Islet precursor cell (in vitro differentiated cells): ENCODE measurements around the gene NUDT22.

Source experiments
- DNase-seq: peaks from one replicate; pipeline ENCODE4 v3.0.0-alpha.2; 2018

The NUDT22 gene

DNA sequence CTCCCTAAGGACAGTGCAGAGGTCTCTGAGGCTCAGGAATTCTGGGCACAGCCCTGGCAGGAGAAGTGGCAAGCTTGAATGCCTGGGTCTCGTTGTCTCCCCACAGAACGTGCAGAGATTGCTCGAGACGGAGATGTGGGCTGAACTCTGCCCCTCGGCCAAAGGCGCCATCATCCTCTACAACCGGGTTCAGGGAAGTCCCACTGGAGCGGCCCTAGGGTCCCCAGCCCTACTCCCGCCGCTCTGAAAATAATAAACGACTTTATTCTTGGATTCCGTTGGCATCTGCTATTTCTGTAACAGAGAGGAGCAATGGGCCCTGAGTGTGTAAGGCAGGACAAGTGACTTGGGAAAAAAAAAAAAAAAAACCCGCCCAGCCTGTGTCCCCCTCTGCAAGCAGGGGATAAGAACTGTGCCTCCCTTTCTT lies 3.7 kb downstream of the NUDT22 start:
- DNase-seq, result no peak

DNA sequence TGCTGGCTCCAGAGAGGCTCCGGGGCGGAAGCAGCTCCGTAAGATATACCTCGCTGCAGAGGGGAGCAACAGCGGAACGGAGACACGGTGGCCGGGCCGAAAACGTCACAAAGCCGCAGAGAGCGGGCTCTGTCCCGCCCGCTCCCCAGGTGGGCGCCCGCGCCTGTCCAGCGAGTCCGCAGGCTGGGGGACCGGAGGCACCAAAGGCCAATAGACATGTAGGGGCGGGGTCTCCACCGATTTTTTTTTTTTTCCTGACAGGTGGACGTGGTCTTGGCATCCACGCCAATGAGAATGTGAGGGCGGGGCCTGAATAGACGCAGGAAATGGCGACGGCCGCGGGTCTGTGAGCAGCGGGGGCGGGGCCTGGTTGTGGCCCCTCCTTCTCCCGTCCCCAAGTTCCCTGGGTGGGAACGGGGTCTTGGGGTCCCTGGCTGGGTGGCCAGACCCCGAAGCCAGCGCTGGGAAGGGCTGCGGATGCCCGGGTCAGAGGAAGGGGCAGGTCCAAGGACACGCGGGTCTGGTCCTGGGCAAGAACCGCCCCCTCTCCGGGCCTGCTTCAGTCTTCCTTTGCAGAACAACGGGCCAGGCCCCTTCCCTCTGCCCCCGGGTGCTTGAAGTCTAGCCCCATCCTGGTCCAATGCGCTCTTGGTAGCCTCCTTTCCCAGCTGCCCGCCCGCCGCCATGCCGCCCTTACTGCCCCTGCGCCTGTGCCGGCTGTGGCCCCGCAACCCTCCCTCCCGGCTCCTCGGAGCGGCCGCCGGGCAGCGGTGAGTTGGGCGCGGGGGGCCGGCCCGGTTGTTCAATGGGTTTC lies 4.3 kb downstream of the NUDT22 start, which contains the start of gene DNAJC4:
Gene DNAJC4 (plus strand): TSS at position 378 of the 814 bp plus-strand sequence. CDS start 307 bp downstream, at position 685.
- DNase-seq, result peak; percentile 97

DNA sequence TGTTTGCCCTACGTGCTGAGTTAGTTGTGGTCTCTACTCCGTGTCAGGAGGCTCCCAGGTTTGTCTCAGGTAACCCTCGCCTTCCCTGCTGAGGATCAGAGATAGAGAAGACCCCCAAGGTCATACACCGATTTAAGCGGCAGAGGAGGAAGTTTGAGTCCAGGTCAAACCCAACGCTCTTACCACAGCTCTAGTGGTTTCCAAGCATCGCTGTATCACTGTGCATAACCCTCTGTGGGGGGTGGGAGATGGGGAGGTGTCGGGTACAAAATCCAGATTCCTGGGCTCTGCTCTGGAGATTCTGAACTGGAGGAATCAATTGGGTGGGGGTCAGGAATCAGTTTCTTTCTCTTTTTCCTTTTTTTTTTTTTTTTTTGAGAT lies 4.9 kb downstream of the NUDT22 start:
- DNase-seq, result no peak

DNA sequence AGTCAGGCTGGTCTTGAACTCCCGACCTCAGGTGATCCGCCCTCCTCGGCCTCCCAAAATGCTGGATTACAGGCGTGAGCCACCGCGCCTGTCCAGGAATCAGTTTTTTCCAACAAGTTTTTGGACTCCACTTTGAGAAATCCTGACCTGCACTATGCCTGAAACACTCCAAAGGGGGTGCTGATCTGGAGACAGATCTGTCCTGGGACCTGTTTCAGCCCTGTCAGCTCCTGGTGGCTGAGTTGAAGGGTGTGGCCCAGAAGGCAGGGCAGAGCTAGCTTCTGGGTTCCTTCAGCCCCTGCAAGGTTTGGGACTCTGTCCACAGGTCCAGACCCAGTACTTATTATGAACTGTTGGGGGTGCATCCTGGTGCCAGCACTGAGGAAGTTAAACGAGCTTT lies 5.5 kb downstream of the NUDT22 start:
- no peak for DNase-seq

DNA sequence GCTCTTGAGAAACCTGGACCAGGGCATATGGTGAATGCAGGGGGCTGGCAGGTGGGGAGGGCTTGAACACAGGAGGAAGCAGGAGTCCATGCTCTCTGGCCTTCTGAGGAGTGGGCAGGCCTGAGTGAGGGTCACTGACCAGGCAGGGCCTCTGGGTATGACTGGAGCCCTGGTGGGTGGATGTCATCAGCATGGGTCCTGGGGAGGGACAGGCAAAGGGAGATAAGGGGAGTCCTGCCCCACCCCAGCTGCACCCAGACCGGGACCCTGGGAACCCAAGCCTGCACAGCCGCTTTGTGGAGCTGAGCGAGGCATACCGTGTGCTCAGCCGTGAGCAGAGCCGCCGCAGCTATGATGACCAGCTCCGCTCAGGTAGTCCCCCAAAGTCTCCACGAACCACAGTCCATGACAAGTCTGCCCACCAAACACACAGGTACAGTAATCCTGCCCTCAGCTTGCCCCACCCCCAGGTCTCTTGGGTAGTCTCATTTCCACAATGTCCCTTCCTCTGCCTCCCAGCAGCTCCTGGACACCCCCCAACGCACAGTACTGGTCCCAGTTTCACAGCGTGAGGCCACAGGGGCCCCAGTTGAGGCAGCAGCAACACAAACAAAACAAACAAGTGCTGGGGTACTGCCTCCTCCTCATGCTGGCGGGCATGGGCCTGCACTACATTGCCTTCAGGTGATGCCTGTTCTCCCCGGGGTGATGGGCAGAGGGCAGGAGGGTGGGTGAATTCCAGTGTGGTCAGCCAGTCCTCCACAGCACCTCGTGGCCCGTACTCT lies 6.3 kb downstream of the NUDT22 start:
- no peak for DNase-seq

- DNase-seq, result no peak
These were observed 6.9 kb downstream of the NUDT22 start for GRCh38 chr11:64232967-64233315.

GRCh38 chr11:64233913-64234586 lies 8.0 kb downstream of the NUDT22 start, which contains the start of gene VEGFB:
VEGFB (plus strand) TSS chr11:64234584; CDS start chr11:64234834, 250 bp downstream.
- peak; percentile 75 for DNase-seq

GRCh38 chr11:64234647-64235379 lies 8.7 kb downstream of the NUDT22 start:
- DNase-seq, result no peak

- DNase-seq, result no peak
These were observed 9.5 kb downstream of the NUDT22 start for GRCh38 chr11:64235437-64236161.

DNA sequence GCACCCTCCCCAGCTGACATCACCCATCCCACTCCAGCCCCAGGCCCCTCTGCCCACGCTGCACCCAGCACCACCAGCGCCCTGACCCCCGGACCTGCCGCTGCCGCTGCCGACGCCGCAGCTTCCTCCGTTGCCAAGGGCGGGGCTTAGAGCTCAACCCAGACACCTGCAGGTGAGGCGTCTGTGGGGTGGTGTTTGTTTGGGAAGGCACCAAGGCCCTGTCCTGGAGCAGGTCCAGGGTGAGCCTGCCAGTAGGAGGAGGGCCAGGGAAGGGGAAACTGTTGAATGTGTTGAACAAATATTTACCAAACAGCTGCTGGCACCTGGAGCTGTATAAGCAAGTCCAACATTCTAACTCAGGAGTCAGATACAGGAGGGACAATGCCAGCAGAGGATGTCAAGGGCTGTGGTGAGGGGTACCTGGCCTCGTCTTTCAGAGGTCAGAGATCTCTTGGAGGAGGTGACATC lies 11.4 kb downstream of the NUDT22 start:
- DNase-seq, result no peak

DNA sequence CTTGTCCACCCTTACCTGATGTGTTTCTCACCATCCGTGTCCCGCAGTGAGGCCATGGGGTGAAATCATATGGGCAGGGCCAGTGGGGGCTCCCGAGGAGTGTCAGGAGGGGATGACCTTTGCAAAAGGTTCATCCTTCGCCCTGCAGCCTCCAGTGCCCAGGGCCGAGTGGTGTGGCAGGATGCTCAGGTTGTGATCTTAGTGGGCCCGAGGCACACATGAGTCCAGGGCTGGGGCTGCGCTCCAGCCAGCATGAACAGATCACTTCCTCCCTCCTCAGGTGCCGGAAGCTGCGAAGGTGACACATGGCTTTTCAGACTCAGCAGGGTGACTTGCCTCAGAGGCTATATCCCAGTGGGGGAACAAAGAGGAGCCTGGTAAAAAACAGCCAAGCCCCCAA lies 12.0 kb downstream of the NUDT22 start:
- no peak for DNase-seq

DNA sequence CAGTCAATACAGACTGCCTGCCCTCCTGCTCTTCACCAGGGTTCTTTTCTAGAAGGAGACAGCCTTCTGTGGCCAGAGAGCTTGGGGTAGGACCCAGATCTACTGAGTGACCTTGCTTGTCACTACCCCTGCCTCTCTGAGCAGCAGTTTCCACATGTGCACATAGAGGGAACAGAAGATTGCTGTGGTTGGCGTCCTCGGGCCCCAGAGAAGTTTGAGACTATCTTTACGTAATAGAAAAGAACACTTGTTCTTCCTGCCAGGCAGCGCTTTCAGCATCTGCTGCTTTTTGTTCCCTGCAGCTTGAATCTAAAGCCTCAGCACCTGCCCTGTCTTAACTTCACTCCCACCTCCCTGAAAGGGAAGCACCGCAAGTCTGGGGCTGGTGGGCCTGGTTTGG lies 12.9 kb downstream of the NUDT22 start:
- no peak for DNase-seq

GRCh38 chr11:64239662-64240434 lies 13.8 kb downstream of the NUDT22 start:
- DNase-seq, result no peak

GRCh38 chr11:64240435-64241240 lies 14.6 kb downstream of the NUDT22 start, which contains the start of gene FKBP2:
FKBP2 (plus strand) TSS chr11:64241095; CDS start chr11:64242388, 1,293 bp downstream.
- DNase-seq, result peak; percentile 99

GRCh38 chr11:64241241-64241490 lies 15.1 kb downstream of the NUDT22 start:
- peak; percentile 100 for DNase-seq

DNA sequence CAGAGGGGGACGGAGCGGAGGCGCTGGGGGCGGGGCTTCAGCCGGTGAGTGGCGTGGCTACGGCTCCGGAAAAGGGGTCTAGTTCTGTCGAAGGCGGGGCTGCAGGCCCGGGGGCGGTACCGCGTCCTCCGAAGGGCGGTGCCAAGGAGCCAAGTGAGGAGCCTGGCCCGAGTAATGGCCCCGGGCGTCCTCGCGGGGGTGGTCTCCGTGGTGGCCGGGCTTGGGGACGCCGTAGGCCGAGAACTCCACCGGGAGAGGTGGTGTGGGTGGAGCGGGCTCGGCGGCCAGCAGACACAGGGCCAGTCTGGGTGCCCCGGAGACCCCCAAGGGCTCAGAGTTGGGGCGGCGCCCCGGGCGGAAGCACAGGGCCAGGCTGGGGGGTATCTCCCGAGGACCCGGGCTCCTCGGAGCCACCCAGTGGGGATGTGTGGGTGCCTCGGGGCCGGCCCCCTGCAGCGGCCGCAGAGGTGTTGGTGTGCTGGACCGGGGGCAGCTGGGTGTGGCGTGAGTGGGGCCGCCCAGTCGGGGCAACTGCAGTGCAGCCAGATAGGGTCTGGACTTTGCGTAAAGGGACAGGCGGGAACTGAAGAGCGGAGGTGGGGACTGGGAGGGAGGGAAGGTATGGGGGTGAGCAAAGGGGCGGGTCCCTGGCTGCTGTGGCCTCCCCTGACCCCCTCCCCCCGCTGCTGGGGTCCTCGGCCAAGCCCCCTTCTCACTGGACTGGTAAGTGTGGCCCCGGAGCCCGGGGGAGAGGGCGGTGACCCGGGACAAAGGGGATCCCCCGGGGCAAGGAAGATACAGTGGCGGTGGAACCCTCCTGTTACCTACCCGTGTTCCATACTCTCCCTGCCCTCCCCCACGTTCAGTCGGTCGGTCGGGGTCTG lies 15.7 kb downstream of the NUDT22 start:
- DNase-seq, result peak; percentile 79

- no peak for DNase-seq
These were observed 17.3 kb downstream of the NUDT22 start for GRCh38 chr11:64243236-64243854.

- no peak for DNase-seq
These were observed 18.0 kb downstream of the NUDT22 start for GRCh38 chr11:64244107-64244506.

GRCh38 chr11:64244966-64245365 lies 18.9 kb downstream of the NUDT22 start:
- no peak for DNase-seq
